Suppressor macrophage (primary cell): ENCODE data around the gene ACSF2.

Experiments
- DNase-seq, 4 experiments: peaks; one replicate each; pipeline ENCODE4 v3.0.0-alpha.2; 2020 to 2022

ACSF2 gene

GRCh38 chr17:50505591-50506130, 79.6 kb downstream of the ACSF2 start:
- peak in 3 of 4 experiments; percentile 33 to 47 (median 37) for DNase-seq

- no peak for DNase-seq
These were observed 80.3 kb downstream of the ACSF2 start for GRCh38 chr17:50506298-50506697.

- peak; percentile 74 to 89 (median 82) for DNase-seq
These were observed 82.0 kb downstream of the ACSF2 start, which contains the start of gene MYCBPAP for GRCh38 chr17:50507871-50508572. Gene MYCBPAP, plus strand, starts transcription at chr17:50508439. Its CDS starts 236 bp downstream, at chr17:50508675.

- no peak for DNase-seq
These were observed 82.8 kb downstream of the ACSF2 start for GRCh38 chr17:50508573-50509460.

- no peak for DNase-seq
These were observed 85.0 kb downstream of the ACSF2 start for GRCh38 chr17:50511058-50511457.

- no peak for DNase-seq
These were observed 87.5 kb downstream of the ACSF2 start for GRCh38 chr17:50513495-50513894.

- no peak for DNase-seq
These were observed 88.4 kb downstream of the ACSF2 start for GRCh38 chr17:50514388-50514787.

GRCh38 chr17:50514936-50515702, 89.1 kb downstream of the ACSF2 start:
- peak; percentile 28 to 66 (median 62) for DNase-seq

GRCh38 chr17:50517011-50517410, 91.0 kb downstream of the ACSF2 start:
- no peak for DNase-seq

GRCh38 chr17:50517504-50518383, 91.7 kb downstream of the ACSF2 start:
- DNase-seq, result no peak

DNA sequence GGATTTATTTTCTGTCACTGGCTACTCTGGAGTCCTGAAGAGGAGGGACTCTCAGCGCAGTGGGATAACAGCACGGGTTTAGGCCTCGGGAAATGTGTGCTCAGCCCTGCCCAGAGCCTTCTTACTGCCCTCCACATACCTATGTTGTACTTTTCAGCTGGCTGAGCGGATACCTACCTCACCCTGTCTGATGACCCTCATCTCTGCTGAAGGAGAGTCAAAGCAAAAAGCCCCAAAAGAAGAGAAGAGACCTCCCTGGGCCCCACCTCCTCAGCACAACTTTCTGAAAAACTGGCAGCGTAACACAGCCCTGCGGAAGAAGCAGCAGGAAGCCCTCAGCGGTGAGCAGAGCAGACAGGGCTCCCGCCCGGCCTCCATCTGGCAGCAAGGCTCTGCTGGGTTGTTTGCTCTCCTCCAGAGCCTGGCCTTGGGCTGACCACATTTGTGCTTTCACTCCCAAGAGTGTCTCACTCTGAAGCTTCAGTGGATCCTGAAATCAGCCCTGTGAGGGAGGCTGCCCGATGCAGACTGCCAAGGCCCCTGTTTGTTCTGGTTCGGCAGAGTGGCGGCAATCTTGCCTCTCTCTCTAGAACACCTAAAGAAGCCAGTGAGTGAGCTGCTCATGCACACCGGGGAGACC, 92.5 kb downstream of the ACSF2 start:
- no peak for DNase-seq

DNA sequence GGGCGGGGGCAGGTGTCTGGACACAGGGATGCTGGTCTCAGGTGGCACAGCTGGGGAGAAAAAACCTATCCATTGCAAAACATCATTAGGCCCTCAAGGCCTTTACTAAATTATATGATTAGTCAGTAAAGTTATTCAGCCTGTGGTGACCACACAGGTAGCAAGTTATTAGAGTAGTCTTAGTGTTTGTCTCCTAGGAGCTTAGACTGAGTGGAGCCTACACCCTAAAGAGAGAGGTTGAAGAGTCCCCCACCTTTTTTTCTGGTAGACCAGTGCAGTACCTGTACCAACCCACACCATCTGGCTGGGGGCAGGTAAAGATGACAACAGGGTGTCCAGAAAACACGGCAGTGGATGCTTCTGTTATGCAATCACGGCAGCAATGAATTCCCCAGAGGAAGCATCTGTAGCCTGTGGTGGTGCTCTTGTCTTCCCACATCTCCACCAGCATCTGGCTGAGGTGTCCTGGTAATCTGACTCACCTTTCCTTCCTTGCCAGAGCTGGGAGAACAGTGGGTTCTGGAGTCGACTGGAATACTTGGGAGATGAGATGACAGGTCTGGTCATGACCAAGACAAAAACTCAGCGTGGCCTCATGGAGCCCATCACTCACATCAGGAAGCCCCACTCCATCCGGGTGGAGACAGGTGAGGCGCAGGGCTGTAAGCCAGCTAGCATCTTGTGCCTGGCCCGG, 93.3 kb downstream of the ACSF2 start:
- peak in 1 of 4 experiments; percentile 0 for DNase-seq

GRCh38 chr17:50520483-50520882, 94.5 kb downstream of the ACSF2 start:
- DNase-seq, result no peak

DNA sequence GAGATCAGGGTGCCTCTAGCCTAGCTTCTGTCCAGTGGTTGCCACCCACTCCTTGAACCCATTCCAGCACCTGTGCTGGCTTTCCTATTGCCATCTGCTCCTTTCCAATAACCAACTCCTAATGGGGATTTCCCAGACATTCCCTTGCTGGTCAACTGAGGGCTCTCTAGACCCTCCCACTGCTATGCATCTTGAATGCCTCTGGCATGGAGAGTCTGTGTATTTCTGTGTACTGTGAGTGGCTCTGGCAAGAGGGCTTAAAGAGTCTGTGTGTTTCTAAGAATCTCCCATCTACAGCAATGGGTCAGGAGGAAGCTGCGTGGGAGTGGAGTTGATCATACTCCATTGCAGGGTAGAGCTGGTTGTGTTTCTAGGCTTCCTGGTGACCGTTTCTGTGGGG, 95.5 kb downstream of the ACSF2 start:
- no peak for DNase-seq

DNA sequence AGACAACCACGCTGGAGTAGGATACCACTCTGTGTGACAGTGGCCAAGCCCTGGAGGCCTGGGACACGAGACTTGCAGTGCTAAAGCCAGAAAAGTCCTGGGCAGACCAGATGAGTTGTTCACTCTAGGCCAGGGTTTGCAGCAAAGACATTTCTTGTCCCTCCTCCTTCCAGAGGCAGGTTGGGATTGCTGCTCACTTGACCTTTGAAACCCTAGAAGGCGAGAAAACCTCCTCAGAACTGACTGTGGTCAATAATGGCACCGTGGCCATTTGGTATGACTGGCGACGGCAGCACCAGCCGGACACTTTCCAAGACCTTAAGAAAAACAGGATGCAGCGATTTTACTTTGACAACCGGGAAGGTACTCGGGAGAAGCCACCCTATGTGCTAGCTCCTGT, 96.7 kb downstream of the ACSF2 start:
- no peak for DNase-seq

DNA sequence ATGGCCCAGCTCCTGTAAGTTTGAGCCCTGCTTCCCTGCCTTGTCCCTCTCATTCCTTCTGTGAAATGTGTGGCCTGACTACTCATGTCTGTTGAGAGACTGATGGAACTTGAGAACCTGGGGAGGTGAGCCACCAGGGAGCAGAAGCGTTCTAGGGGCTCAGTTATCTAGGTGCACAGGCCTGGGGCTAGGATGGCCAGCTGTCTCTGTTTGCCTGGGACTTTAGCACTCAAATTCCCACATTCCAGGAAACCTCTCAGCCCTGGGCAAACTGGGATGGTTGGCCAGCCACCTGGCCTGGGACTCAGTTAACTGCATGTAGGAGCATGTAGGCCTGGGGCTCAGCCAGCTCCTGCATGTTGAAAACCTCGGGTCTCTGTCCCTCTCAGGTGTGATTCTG, 97.2 kb downstream of the ACSF2 start:
- DNase-seq, result no peak
